Pancreas (tissue), 10 donors: Measurements from ENCODE around the gene ATP2A2. TPM values are rescaled to one million over a fixed set of nuclear protein-coding genes. Genes with fewer than 3 reads are reported as not detected.

Experiments used
- ATAC-seq, 4 donors: fragments of 200-7000 bp; cut with Tn5 transposase; one replicate each; pipeline versions ENCODE4 v1.8.0 to v1.9.1; 2020; ENCODE audit warnings: mild to moderate bottlenecking in 4 of 4, moderate library complexity in 4 of 4
- DNase-seq, 6 donors: peaks; one replicate each; pipeline ENCODE4 v3.0.0-alpha.2; 2020
- FAIRE-seq: peaks from 2 replicates; lab custom pipeline; 2012; peaks lifted over from hg19 to GRCh38; lab: Jason Lieb, UNC
- H3K27ac ChIP-seq, 4 donors: fragments of 200-600 bp; sonication (generic); 1 replicate in 3 of 4; 2 replicates in 1 of 4; pipeline versions ENCODE4 v1.5.0 to v1.8.0; 2020
- H3K27me3 ChIP-seq, 4 donors: fragments of 200-600 bp; one replicate each; pipeline ENCODE4 v1.8.0; 2021
- H3K36me3 ChIP-seq, 3 donors: fragments of 200-600 bp; sonication (generic) in 1 of 3; one replicate each; pipeline versions ENCODE4 v1.5.0 to v1.8.0; 2020 to 2021
- H3K4me1 ChIP-seq, 3 donors: fragments of 200-600 bp; one replicate each; pipeline ENCODE4 v1.8.0; 2021
- H3K4me3 ChIP-seq, 4 donors: fragments of 200-600 bp; sonication (generic) in 2 of 4; one replicate each; pipeline versions ENCODE4 v1.5.0 to v1.8.0; 2020 to 2021
- H3K9me3 ChIP-seq, 4 donors: fragments of 200-600 bp; one replicate each; pipeline ENCODE4 v1.8.0; 2021
- CTCF ChIP-seq, 4 donors: fragments of 200-600 bp; sonication (generic) in 3 of 4; IDR thresholded peaks; one replicate each; pipeline versions ENCODE4 v1.5.0 to v1.8.0; 2021; ENCODE audit warnings: antibody characterized with exemption in 4 of 4
- WGBS, 2 donors: extraction: QIAGEN DNeasy Blood & Tissue Kit; methylation state at CpG; one replicate each; pipeline ENCODE4 v1.1.7; 2013; 5-methylcytosine and 5-hydroxymethylcytosine counted together
- intact Hi-C, 3 donors: fragments of 100-400 bp; cut with DNase I; formaldehyde crosslinking; loops; one replicate each; pipeline versions ENCODE4 v1.11.1 to v1.14.2; 2022
- polyA plus RNA-seq, 2 donors: library from polyadenylated mRNA; stranded (reverse); fragments of 200-250 nt; gene quantifications; one replicate each; pipeline ENCODE4 v1.2.3, GENCODE V29; 2013
- total RNA-seq, 6 donors: library from RNA; stranded (reverse); fragmentation: NEBNext Ultra II Directional in 4 of 6; extraction: Animal tissue kit (Norgen Biotek cat#: 25700) in 4 of 6; gene quantifications; one replicate each; pipeline versions ENCODE4 v1.2.1 to v1.2.4, GENCODE V29; 2021 to 2023
- donor health status: healthy with polysubstance abuse.
- donor health status: DM: no; HTN: no; CAD: no; lungs with moderate emphysema.
- donor health status: DM: no; HTN: no; CAD: no.
- donor health status: control.
- donor health status: control.
- donor health status: Bipolar disorder and iron deficiency.
- donor health status: DM: yes; HTN: yes; CAD: no.
- donor health status: DM: no; HTN: no; CAD: no.
- donor health status: DM: no; HTN: no; CAD: no.
- donor health status: DM: yes; HTN: yes; CAD: no.

ATP2A2 gene
- total and polyA plus RNA-seq, 8 donors = 16.3 to 79.7 (median 45.7) TPM

- H3K4me3 ChIP-seq = no peak overlapping the region
- ATAC-seq (peak in 3 of 4 donors; percentile 56 to 75 (median 72)), DNase-seq (no peak), FAIRE-seq (no peak)
- H3K27ac ChIP-seq = peak overlapping the region in 1 of 4 donors; percentile 48
- no peak for TF ChIP-seq CTCF (IDR thresholded peaks at IDR 0.05)
- H3K9me3 ChIP-seq = no peaks in the 10 kb centered on the region
- intact Hi-C loops = no loop called here
- H3K4me1 ChIP-seq = no peaks in the 10 kb centered on the region
- WGBS, 2 donors = 68 to 72% methylated on average over 11 of the region's 11 CpGs
- H3K36me3 ChIP-seq = peaks cover 24 to 85% (median 56%) of the 10 kb centered on the region in 3 donors
- H3K27me3 ChIP-seq = no peaks in the 10 kb centered on the region
Measured at GRCh38 chr12:110345176-110345661, 64.2 kb downstream of the ATP2A2 start.

- Histone ChIP-seq H3K4me3 (no peak overlapping the region), H3K36me3 (peaks cover 20 to 80% (median 52%) of the 10 kb centered on the region in 3 donors), H3K4me1 (peaks cover 0 to 3% (median 0%) of the 10 kb centered on the region in 3 donors), H3K27ac (peak overlapping the region in 1 of 4 donors; percentile 48), H3K27me3 (no peaks in the 10 kb centered on the region), H3K9me3 (no peaks in the 10 kb centered on the region)
- TF ChIP-seq CTCF (IDR thresholded peaks at IDR 0.05) = no peak
- 93 to 94% methylated on average over 12 of the region's 12 CpGs for WGBS, 2 donors
- DNase-seq (no peak), ATAC-seq (no peak), FAIRE-seq (no peak)
- intact Hi-C loops = no loop called here
Measured at GRCh38 chr12:110345963-110346362, 64.9 kb downstream of the ATP2A2 start.

- peaks cover 5 to 8% (median 5%) of the 10 kb centered on the region in 3 donors for H3K4me1 ChIP-seq
- peaks cover 20 to 62% (median 36%) of the 10 kb centered on the region in 3 donors for H3K36me3 ChIP-seq
- no peak for TF ChIP-seq CTCF (IDR thresholded peaks at IDR 0.05)
- H3K27ac ChIP-seq = no peak overlapping the region
- intact Hi-C loops = no loop called here
- H3K9me3 ChIP-seq = no peaks in the 10 kb centered on the region
- H3K27me3 ChIP-seq = no peaks in the 10 kb centered on the region
- DNase-seq (no peak), FAIRE-seq (no peak), ATAC-seq (no peak)
- 93 to 95% methylated on average over 8 of the region's 8 CpGs for WGBS, 2 donors
- H3K4me3 ChIP-seq = no peak overlapping the region
Measured at GRCh38 chr12:110347767-110348166, 66.7 kb downstream of the ATP2A2 start.

- WGBS, 2 donors = 94 to 96% methylated on average over 7 of the region's 7 CpGs
- no peak for ATAC-seq
- no peak overlapping the region for H3K27ac ChIP-seq
- H3K36me3 ChIP-seq = peaks cover 20 to 54% (median 30%) of the 10 kb centered on the region in 3 donors
- H3K4me1 ChIP-seq = peaks cover 5 to 13% (median 5%) of the 10 kb centered on the region in 3 donors
- no peak for TF ChIP-seq CTCF (IDR thresholded peaks at IDR 0.05)
- H3K9me3 ChIP-seq = no peaks in the 10 kb centered on the region
- H3K27me3 ChIP-seq = no peaks in the 10 kb centered on the region
- FAIRE-seq = no peak
- no peak for DNase-seq
- intact Hi-C loops = no loop called here
- no peak overlapping the region for H3K4me3 ChIP-seq
Measured at GRCh38 chr12:110348431-110349059, 67.5 kb downstream of the ATP2A2 start.

- 90 to 93% methylated on average over 4 of the region's 4 CpGs for WGBS, 2 donors
- FAIRE-seq (no peak), DNase-seq (no peak), ATAC-seq (no peak)
- Histone ChIP-seq H3K27me3 (no peaks in the 10 kb centered on the region), H3K27ac (no peak overlapping the region), H3K9me3 (no peaks in the 10 kb centered on the region), H3K4me1 (peaks cover 5 to 13% (median 5%) of the 10 kb centered on the region in 3 donors), H3K4me3 (no peak overlapping the region), H3K36me3 (peaks cover 17 to 48% (median 25%) of the 10 kb centered on the region in 3 donors)
- TF ChIP-seq CTCF (IDR thresholded peaks at IDR 0.05) = no peak
- intact Hi-C loops = no loop called here
Measured at GRCh38 chr12:110349096-110349495, 68.0 kb downstream of the ATP2A2 start.
